ENCODE measurements around the gene SH3PXD2A. TPM values are rescaled to one million over a fixed set of nuclear protein-coding genes. Genes with fewer than 3 reads are reported as not detected.

SH3PXD2A gene
- polyA plus RNA-seq, 1 experiment, result 50.2 TPM

DNA sequence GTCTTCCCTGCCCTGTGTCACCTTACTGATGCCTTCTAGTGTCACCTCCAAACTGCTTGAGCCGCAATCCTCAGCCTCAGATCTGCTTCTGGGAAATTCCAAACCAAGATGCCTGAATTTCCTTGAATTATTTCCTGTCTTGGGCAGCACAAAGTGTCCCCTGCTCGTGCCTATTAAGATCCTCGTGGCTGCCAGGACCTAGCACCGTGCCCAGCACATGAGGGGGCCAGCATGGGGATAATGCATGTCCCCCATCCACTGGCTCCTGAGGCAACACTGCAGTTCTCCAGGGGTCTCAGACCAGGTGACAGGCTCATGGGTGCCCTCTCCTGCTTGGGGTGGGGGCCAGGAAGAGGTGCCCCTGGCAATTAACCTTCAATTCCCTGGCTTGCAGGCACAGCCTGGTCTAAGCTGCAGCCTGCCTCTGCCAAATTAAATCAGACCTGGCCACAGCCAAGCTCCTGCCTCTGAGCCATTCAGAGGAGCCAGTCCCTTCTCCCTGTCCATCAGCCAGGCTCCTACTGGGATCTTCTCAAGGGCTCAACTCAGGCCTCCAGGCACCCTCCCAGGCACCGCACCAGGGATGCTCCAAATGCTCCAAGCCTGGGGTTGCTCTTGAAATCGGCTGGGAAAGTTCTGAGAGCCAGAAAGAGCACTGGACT lies 146.6 kb downstream of the SH3PXD2A start:
- ChIA-PET CTCF (interaction anchor here (1.1 to 10.0 kb wide), 7 partner anchors 10 to 177 kb away, joined by 3 to 160 read pairs (median 8); partner anchors contain the start of gene SH3PXD2A), POLR2A (no interaction called here)
- Histone ChIP-seq H3K27me3 (ENCODE audit: control insufficient read depth, insufficient read depth, low read length) (no peaks in the 10 kb centered on the region), H3K36me3 (ENCODE audit: control insufficient read depth, insufficient read depth, low read length) (no peaks in the 10 kb centered on the region), H3K4me3 (ENCODE audit: low read depth, low read length) (no peak overlapping the region)
- no peak for DNase-seq (ENCODE audit: low read depth)
- TF ChIP-seq, protein P1, sequence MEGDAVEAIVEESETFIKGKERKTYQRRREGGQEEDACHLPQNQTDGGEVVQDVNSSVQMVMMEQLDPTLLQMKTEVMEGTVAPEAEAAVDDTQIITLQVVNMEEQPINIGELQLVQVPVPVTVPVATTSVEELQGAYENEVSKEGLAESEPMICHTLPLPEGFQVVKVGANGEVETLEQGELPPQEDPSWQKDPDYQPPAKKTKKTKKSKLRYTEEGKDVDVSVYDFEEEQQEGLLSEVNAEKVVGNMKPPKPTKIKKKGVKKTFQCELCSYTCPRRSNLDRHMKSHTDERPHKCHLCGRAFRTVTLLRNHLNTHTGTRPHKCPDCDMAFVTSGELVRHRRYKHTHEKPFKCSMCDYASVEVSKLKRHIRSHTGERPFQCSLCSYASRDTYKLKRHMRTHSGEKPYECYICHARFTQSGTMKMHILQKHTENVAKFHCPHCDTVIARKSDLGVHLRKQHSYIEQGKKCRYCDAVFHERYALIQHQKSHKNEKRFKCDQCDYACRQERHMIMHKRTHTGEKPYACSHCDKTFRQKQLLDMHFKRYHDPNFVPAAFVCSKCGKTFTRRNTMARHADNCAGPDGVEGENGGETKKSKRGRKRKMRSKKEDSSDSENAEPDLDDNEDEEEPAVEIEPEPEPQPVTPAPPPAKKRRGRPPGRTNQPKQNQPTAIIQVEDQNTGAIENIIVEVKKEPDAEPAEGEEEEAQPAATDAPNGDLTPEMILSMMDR (IDR thresholded peaks at IDR 0.05; ENCODE audit: insufficient read depth, low read depth, low read length), result no peak

DNA sequence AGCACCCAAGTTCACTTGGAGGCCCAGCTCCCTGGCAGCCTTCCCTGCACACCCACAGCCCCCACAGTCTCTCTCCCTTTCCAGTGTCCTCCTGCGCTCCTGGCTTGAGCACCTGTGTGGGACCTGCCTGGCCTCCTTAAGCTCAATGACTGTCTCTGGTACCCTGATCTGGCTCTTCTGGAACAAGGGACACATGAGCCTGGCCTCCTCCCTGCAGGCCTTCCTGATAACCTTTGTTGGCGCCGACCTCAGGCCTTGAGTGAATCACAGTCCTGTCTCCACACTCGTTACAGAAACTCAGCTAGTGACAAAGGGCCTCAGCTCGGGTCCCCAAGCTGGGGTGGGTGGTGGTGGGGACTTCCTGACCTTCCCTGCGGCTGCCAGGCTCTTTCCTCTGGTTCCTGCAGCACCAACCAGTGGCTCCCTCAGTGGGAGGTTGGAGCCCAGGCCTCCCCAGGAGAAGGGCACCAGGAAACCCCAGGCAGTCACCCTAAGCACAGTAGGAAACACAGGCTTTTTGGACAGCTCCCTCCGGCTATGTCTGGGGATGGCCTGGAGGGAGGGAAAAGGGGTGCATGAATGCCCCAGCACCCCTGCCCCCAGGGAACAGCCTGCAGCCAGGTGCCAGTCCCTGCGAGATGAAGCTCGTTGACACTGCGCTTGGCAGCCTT lies 147.3 kb downstream of the SH3PXD2A start:
- TF ChIP-seq, protein P1 (IDR thresholded peaks at IDR 0.05; ENCODE audit: insufficient read depth, low read depth, low read length), result no peak
- H3K36me3 ChIP-seq (ENCODE audit: control insufficient read depth, insufficient read depth, low read length), result no peaks in the 10 kb centered on the region
- ChIA-PET POLR2A (interaction anchor here (0.6 kb wide), 1 partner anchor 199 kb away, joined by 4 read pairs; no protein-coding TSS in a partner anchor), CTCF (interaction anchor here (1.4 to 10.0 kb wide), 5 partner anchors 9 to 177 kb away, joined by 4 to 160 read pairs (median 12); partner anchors contain the start of gene SH3PXD2A)
- no peaks in the 10 kb centered on the region for H3K27me3 ChIP-seq (ENCODE audit: control insufficient read depth, insufficient read depth, low read length)
- no peak overlapping the region for H3K4me3 ChIP-seq (ENCODE audit: low read depth, low read length)
- DNase-seq (ENCODE audit: low read depth), result no peak

DNA sequence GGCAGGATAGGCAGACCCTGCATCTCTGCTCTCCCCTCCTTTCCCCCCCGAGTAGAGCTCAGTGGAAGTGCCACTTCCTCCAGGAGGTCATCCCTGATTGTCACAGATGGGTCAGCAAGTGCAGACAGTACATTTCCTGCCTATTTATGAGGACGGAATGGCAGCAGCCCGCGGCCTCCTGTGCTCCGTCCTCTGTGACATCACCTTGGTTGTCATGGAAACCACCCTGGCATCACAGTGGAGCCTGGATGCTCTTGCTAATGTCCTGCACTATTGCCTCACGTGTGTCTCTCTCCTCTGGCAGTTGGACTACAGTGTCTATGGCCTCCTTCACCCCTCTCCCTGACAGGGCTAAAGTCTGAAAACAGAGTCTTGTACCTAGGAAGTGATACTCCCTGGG lies 148.6 kb downstream of the SH3PXD2A start:
- H3K36me3 ChIP-seq (ENCODE audit: control insufficient read depth, insufficient read depth, low read length), result no peaks in the 10 kb centered on the region
- no peaks in the 10 kb centered on the region for H3K27me3 ChIP-seq (ENCODE audit: control insufficient read depth, insufficient read depth, low read length)
- POLR2A ChIA-PET, result no interaction called here
- H3K4me3 ChIP-seq (ENCODE audit: low read depth, low read length), result no peak overlapping the region
- CTCF ChIA-PET, result interaction anchor here (3.1 to 10.0 kb wide), 2 partner anchors 146 to 179 kb away, joined by 12 to 160 read pairs; partner anchors contain the start of gene SH3PXD2A
- no peak for DNase-seq (ENCODE audit: low read depth)
- TF ChIP-seq, protein P1 (IDR thresholded peaks at IDR 0.05; ENCODE audit: insufficient read depth, low read depth, low read length), result no peak

DNA sequence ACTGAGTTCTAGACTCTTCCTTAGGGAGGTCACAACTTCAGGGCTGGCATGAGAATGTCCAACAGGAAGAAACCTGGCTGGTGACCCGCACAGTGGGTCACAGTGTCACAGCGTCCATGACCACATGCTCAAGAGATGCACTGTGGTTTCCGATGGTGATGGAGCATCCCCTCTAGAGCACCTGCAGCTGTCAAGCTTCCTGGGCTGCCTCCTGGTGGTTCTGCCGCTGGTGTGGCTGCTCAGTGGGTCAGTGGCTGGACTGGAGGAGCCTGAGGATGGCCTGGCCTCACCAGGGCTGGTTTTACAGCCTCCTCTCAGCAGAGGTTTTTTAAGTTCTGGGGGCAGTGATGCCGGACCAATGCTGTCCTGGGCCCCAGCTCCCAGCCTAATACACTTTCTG lies 149.3 kb downstream of the SH3PXD2A start:
- POLR2A ChIA-PET, result no interaction called here
- CTCF ChIA-PET, result interaction anchor here (1.3 to 10.0 kb wide), 3 partner anchors 10 to 179 kb away, joined by 4 to 160 read pairs (median 12); partner anchors contain the start of gene SH3PXD2A

More for the DNA sequence above, 149.3 kb downstream of the SH3PXD2A start:
- Histone ChIP-seq H3K36me3 (ENCODE audit: control insufficient read depth, insufficient read depth, low read length) (no peaks in the 10 kb centered on the region), H3K4me3 (ENCODE audit: low read depth, low read length) (no peak overlapping the region), H3K27me3 (ENCODE audit: control insufficient read depth, insufficient read depth, low read length) (no peaks in the 10 kb centered on the region)
- no peak for DNase-seq (ENCODE audit: low read depth)
- TF ChIP-seq, protein P1 (IDR thresholded peaks at IDR 0.05; ENCODE audit: insufficient read depth, low read depth, low read length), result no peak

Measured in BJ (cell line).